ENCODE results near the gene DPEP2NB.
"Not testable (repeated sequence)": the region's sequence is repeated elsewhere in the genome, so short reads cannot be mapped to it uniquely, and the experiment has no call there.

DPEP2NB gene

GRCh38 chr16:68009872-68010271, 5.8 kb downstream of the DPEP2NB start:
- not testable (repeated sequence) for DNase-seq

- DNase-seq: no peak
Observed at GRCh38 chr16:68009157-68009735, 6.5 kb downstream of the DPEP2NB start.

- peak; percentile 69 for DNase-seq
Observed at GRCh38 chr16:68005786-68006286, 9.9 kb downstream of the DPEP2NB start.

GRCh38 chr16:68005211-68005610, 10.5 kb downstream of the DPEP2NB start:
- no peak for DNase-seq

GRCh38 chr16:68003031-68003430, 12.7 kb downstream of the DPEP2NB start:
- DNase-seq: no peak

- no peak for DNase-seq
Observed at GRCh38 chr16:68000450-68000849, 15.3 kb downstream of the DPEP2NB start.

- DNase-seq: no peak
Observed at GRCh38 chr16:67999985-68000384, 15.7 kb downstream of the DPEP2NB start.

- peak; percentile 76 for DNase-seq
Observed at GRCh38 chr16:67998779-67999688, 16.7 kb downstream of the DPEP2NB start, which contains the start of gene DPEP2. Gene DPEP2, minus strand, starts transcription at chr16:67999484. Its CDS starts 6,272 bp downstream, at chr16:67993212.

GRCh38 chr16:67998231-67998778, 17.4 kb downstream of the DPEP2NB start:
- DNase-seq: not testable (repeated sequence)

GRCh38 chr16:67996666-67997065, 19.0 kb downstream of the DPEP2NB start:
- DNase-seq: no peak

GRCh38 chr16:67995423-67995822, 20.3 kb downstream of the DPEP2NB start:
- DNase-seq: peak; percentile 69

GRCh38 chr16:67994040-67994408, 21.7 kb downstream of the DPEP2NB start:
- DNase-seq: not testable (repeated sequence)

GRCh38 chr16:67993207-67994039, 22.3 kb downstream of the DPEP2NB start:
- DNase-seq: peak; percentile 94

- no peak for DNase-seq
Observed at GRCh38 chr16:67992661-67993206, 23.0 kb downstream of the DPEP2NB start.

- DNase-seq: no peak
Observed at GRCh38 chr16:67990018-67990386, 25.7 kb downstream of the DPEP2NB start.

GRCh38 chr16:67989322-67990017, 26.2 kb downstream of the DPEP2NB start:
- no peak for DNase-seq

- DNase-seq: no peak
Observed at GRCh38 chr16:67988675-67989074, 27.0 kb downstream of the DPEP2NB start.

GRCh38 chr16:67987460-67988160, 28.1 kb downstream of the DPEP2NB start:
- no peak for DNase-seq

GRCh38 chr16:67986949-67987348, 28.8 kb downstream of the DPEP2NB start:
- no peak for DNase-seq

- no peak for DNase-seq
Observed at GRCh38 chr16:67982011-67982696, 33.6 kb downstream of the DPEP2NB start.

All from activated effector memory CD4-positive, alpha-beta T cell treated with anti-CD3 and anti-CD28 coated beads, Interleukin-2, amount 50 U/mL, for 16 hours (primary cell).